CD8-positive, alpha-beta memory T cell (primary cell): ENCODE measurements around the gene VARS1. TPM values are rescaled to one million over a fixed set of nuclear protein-coding genes. Genes with fewer than 3 reads are reported as not detected.

Experiments used
- CTCF ChIA-PET: fragments of 350-600 bp; sonication (Branson Sonifier 250); formaldehyde crosslinking; loops from one replicate; lab custom pipeline; 2021; ENCODE audit warnings: antibody characterized with exemption; lab: Charles Lee
- POLR2A ChIA-PET: fragments of 350-600 bp; sonication (Branson Sonifier 250); formaldehyde crosslinking; loops from one replicate; lab custom pipeline; 2021; ENCODE audit warnings: antibody characterized with exemption; lab: Charles Lee
- DNase-seq, 5 donors: peaks; one replicate each; pipeline versions ENCODE4 v3.0.0 to v3.0.0-alpha.2; 2020 to 2022; ENCODE audit warnings: mixed read lengths in 1 of 5
- H3K27ac ChIP-seq: one replicate; pipeline ENCODE4 v1.7.0; 2013; ENCODE audit warnings: low read depth, mild to moderate bottlenecking, low read length, moderate library complexity
- H3K27me3 ChIP-seq: 2 replicates; pipeline ENCODE4 v1.7.0; 2013; ENCODE audit warnings: low read length, mild to moderate bottlenecking; ENCODE audit not compliant: insufficient read depth, poor library complexity, severe bottlenecking
- H3K36me3 ChIP-seq: 2 replicates; pipeline ENCODE4 v1.7.0; 2013; ENCODE audit warnings: mild to moderate bottlenecking, low read length, moderate library complexity; ENCODE audit not compliant: insufficient read depth
- H3K4me1 ChIP-seq: 2 replicates; pipeline ENCODE4 v1.7.0; 2013; ENCODE audit warnings: mild to moderate bottlenecking, low read length, moderate library complexity; ENCODE audit not compliant: insufficient read depth
- H3K4me3 ChIP-seq: 2 replicates; pipeline ENCODE4 v1.7.0; 2013; ENCODE audit warnings: mild to moderate bottlenecking, low read length
- H3K9me3 ChIP-seq: 2 replicates; pipeline ENCODE4 v1.7.0; 2013; ENCODE audit warnings: mild to moderate bottlenecking, low read length
- H3K27ac Mint-ChIP-seq, 8 donors: one replicate each; pipeline ENCODE4 v1.8.0; 2020 to 2021; ENCODE audit warnings: mixed read lengths in 8 of 8, mild to moderate bottlenecking in 6 of 8, inconsistent platforms in 3 of 8, moderate library complexity in 3 of 8
- H3K27me3 Mint-ChIP-seq, 2 donors: one replicate each; pipeline ENCODE4 v1.8.0; 2020 to 2021; ENCODE audit warnings: mixed read lengths in 2 of 2, mild to moderate bottlenecking in 1 of 2, moderate library complexity in 1 of 2
- H3K36me3 Mint-ChIP-seq, 3 donors: one replicate each; pipeline ENCODE4 v1.8.0; 2020 to 2021; ENCODE audit warnings: mixed read lengths in 3 of 3, inconsistent platforms in 1 of 3, mild to moderate bottlenecking in 1 of 3
- H3K4me1 Mint-ChIP-seq, 3 donors: one replicate each; pipeline ENCODE4 v1.8.0; 2020 to 2021; ENCODE audit warnings: mixed read lengths in 3 of 3, inconsistent platforms in 1 of 3, mild to moderate bottlenecking in 1 of 3
- H3K4me3 Mint-ChIP-seq, 7 donors: one replicate each; pipeline ENCODE4 v1.8.0; 2020 to 2021; ENCODE audit warnings: mixed read lengths in 7 of 7, mild to moderate bottlenecking in 6 of 7, moderate library complexity in 4 of 7, inconsistent platforms in 2 of 7
- H3K9me3 Mint-ChIP-seq, 5 donors: one replicate each; pipeline ENCODE4 v1.8.0; 2020 to 2022; ENCODE audit warnings: mixed read lengths in 5 of 5, mild to moderate bottlenecking in 3 of 5, moderate library complexity in 2 of 5, inconsistent platforms in 1 of 5
- polyA plus RNA-seq: library from polyadenylated mRNA; unstranded; fragments of 300-500 nt; fragmentation: Illumina TruSeq; gene quantifications from one replicate; pipeline ENCODE4 v1.2.3, GENCODE V29; 2021
- total RNA-seq, 2 experiments: library from RNA; stranded (reverse); gene quantifications; one replicate each; pipeline ENCODE4 v1.2.3, GENCODE V29; 2021

Gene VARS1
- total and polyA plus RNA-seq, 3 experiments from 2014 or later, result 47.5 to 180 (median 179) TPM

- ChIA-PET POLR2A (no interaction called here), CTCF (no interaction called here)
- H3K27ac ChIP-seq, result no peak within 1 kb of the TSS
- DNase-seq, result no peak
- H3K9me3 ChIP-seq, result no peaks in the 10 kb centered on the region
- no peaks in the 10 kb centered on the region for H3K9me3 Mint-ChIP-seq
- H3K4me3 Mint-ChIP-seq, result no peak within 1 kb of the TSS
- no peaks in the 10 kb centered on the region for H3K27me3 ChIP-seq
- peaks cover 6% of the 10 kb centered on the region for H3K36me3 ChIP-seq
- H3K27ac Mint-ChIP-seq, result peak within 1 kb of the TSS in 5 of 8 donors; percentile 24 to 70 (median 45)
- H3K4me3 ChIP-seq, result no peak within 1 kb of the TSS
- H3K36me3 Mint-ChIP-seq, result peaks cover 0 to 12% (median 8%) of the 10 kb centered on the region in 3 donors
- H3K27me3 Mint-ChIP-seq, result no peaks in the 10 kb centered on the region
- no peaks in the 10 kb centered on the region for H3K4me1 Mint-ChIP-seq
- no peaks in the 10 kb centered on the region for H3K4me1 ChIP-seq
These were observed 33.2 kb downstream of the VARS1 start, which contains the start of gene SAPCD1 for GRCh38 chr6:31762356-31762755. SAPCD1 (plus strand) TSS chr6:31762656; CDS start chr6:31763055, 399 bp downstream.

- H3K9me3 Mint-ChIP-seq, result no peaks in the 10 kb centered on the region
- no peaks in the 10 kb centered on the region for H3K4me1 ChIP-seq
- no peak overlapping the region for H3K4me3 Mint-ChIP-seq
These were observed 34.2 kb downstream of the VARS1 start for GRCh38 chr6:31761343-31761742.

GRCh38 chr6:31760790-31761189, 34.8 kb downstream of the VARS1 start:
- H3K9me3 ChIP-seq, result no peaks in the 10 kb centered on the region
- CTCF ChIA-PET, result interaction anchor here (1.5 kb wide), 1 partner anchor 9 kb away, joined by 5 read pairs; no protein-coding TSS in a partner anchor
- POLR2A ChIA-PET, result no interaction called here

More at GRCh38 chr6:31761343-31761742, 34.2 kb downstream of the VARS1 start:
- H3K9me3 ChIP-seq, result no peaks in the 10 kb centered on the region
- peaks cover 6% of the 10 kb centered on the region for H3K36me3 ChIP-seq
- DNase-seq, result no peak
- CTCF ChIA-PET, result interaction anchor here (0.6 to 1.5 kb wide), 2 partner anchors 8 to 27 kb away, joined by 3 to 5 read pairs; no protein-coding TSS in a partner anchor
- no peak overlapping the region for H3K4me3 ChIP-seq
- H3K27me3 ChIP-seq, result no peaks in the 10 kb centered on the region
- Mint-ChIP-seq H3K27ac (peak overlapping the region in 1 of 8 donors; percentile 23), H3K4me1 (no peaks in the 10 kb centered on the region), H3K27me3 (no peaks in the 10 kb centered on the region), H3K36me3 (peaks cover 0 to 12% (median 8%) of the 10 kb centered on the region in 3 donors)
- POLR2A ChIA-PET, result no interaction called here
- H3K27ac ChIP-seq, result no peak overlapping the region

DNA sequence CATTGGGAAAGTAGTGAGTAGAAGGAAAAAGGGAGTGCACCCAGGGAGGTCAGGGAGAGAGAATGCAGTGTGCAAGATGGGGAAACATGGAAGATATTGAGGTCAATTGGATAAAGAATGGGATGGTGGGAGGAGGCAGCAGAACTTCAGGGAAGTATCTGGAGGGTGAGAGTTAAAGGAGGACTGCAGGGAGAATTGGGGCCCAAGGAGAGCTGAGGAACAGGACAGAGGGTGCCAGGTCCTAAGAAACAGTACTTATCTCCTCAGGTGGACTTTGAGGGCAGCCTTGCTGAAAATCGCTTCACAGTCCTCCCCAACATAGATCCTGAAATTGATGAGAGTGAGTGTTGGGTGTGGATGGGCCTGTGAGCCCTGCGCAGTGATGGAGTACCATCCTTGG, 37.3 kb downstream of the VARS1 start:
- no peak overlapping the region for H3K4me3 ChIP-seq
- peaks cover 0 to 12% (median 6%) of the 10 kb centered on the region in 3 donors for H3K36me3 Mint-ChIP-seq
- ChIA-PET CTCF (no interaction called here), POLR2A (no interaction called here)
- H3K4me1 ChIP-seq, result no peaks in the 10 kb centered on the region
- H3K27me3 ChIP-seq, result no peaks in the 10 kb centered on the region
- H3K27ac ChIP-seq, result no peak overlapping the region
- H3K4me1 Mint-ChIP-seq, result no peaks in the 10 kb centered on the region
- H3K36me3 ChIP-seq, result peaks cover 6% of the 10 kb centered on the region
- no peak for DNase-seq
- no peaks in the 10 kb centered on the region for H3K9me3 ChIP-seq
- no peak overlapping the region for H3K4me3 Mint-ChIP-seq
- H3K27me3 Mint-ChIP-seq, result no peaks in the 10 kb centered on the region
- H3K9me3 Mint-ChIP-seq, result no peaks in the 10 kb centered on the region
- H3K27ac Mint-ChIP-seq, result peak overlapping the region in 1 of 8 donors; percentile 47

More at GRCh38 chr6:31760790-31761189, 34.8 kb downstream of the VARS1 start:
- Mint-ChIP-seq H3K9me3 (no peaks in the 10 kb centered on the region), H3K4me3 (no peak overlapping the region), H3K4me1 (no peaks in the 10 kb centered on the region), H3K27me3 (no peaks in the 10 kb centered on the region), H3K36me3 (peaks cover 0 to 12% (median 8%) of the 10 kb centered on the region in 3 donors), H3K27ac (no peak overlapping the region)
- H3K4me3 ChIP-seq, result no peak overlapping the region
- H3K27ac ChIP-seq, result no peak overlapping the region
- peaks cover 6% of the 10 kb centered on the region for H3K36me3 ChIP-seq
- H3K27me3 ChIP-seq, result no peaks in the 10 kb centered on the region
- no peaks in the 10 kb centered on the region for H3K4me1 ChIP-seq
- DNase-seq, result no peak

- Mint-ChIP-seq H3K27me3 (no peaks in the 10 kb centered on the region), H3K4me1 (no peaks in the 10 kb centered on the region), H3K4me3 (no peak overlapping the region), H3K9me3 (no peaks in the 10 kb centered on the region), H3K27ac (no peak overlapping the region), H3K36me3 (peaks cover 0 to 2% (median 0%) of the 10 kb centered on the region in 3 donors)
- Histone ChIP-seq H3K4me3 (no peak overlapping the region), H3K27me3 (no peaks in the 10 kb centered on the region), H3K36me3 (no peaks in the 10 kb centered on the region), H3K27ac (no peak overlapping the region), H3K4me1 (no peaks in the 10 kb centered on the region), H3K9me3 (no peaks in the 10 kb centered on the region)
- CTCF ChIA-PET, result no interaction called here
- POLR2A ChIA-PET, result interaction anchor here (0.6 kb wide), 1 partner anchor 15 kb away, joined by 4 read pairs; no protein-coding TSS in a partner anchor
- DNase-seq, result no peak
These were observed 42.7 kb downstream of the VARS1 start for GRCh38 chr6:31752739-31753319.

GRCh38 chr6:31750411-31751022, 45.0 kb downstream of the VARS1 start:
- Histone ChIP-seq H3K36me3 (no peaks in the 10 kb centered on the region), H3K4me3 (no peak overlapping the region), H3K9me3 (no peaks in the 10 kb centered on the region), H3K27me3 (no peaks in the 10 kb centered on the region), H3K4me1 (no peaks in the 10 kb centered on the region), H3K27ac (no peak overlapping the region)
- Mint-ChIP-seq H3K9me3 (no peaks in the 10 kb centered on the region), H3K4me1 (no peaks in the 10 kb centered on the region), H3K36me3 (peaks cover 0 to 4% (median under 1%) of the 10 kb centered on the region in 3 donors), H3K27me3 (peaks cover 0 to 1% of the 10 kb centered on the region in 2 donors), H3K4me3 (no peak overlapping the region), H3K27ac (peak overlapping the region in 1 of 8 donors; percentile 38)
- DNase-seq, result no peak
- ChIA-PET POLR2A (no interaction called here), CTCF (no interaction called here)

GRCh38 chr6:31749301-31750036, 46.1 kb downstream of the VARS1 start:
- POLR2A ChIA-PET, result no interaction called here
- no peaks in the 10 kb centered on the region for H3K27me3 ChIP-seq
- CTCF ChIA-PET, result no interaction called here
- no peak overlapping the region for H3K4me3 ChIP-seq
- peaks cover 0 to 5% (median 0%) of the 10 kb centered on the region in 3 donors for H3K4me1 Mint-ChIP-seq
- no peak overlapping the region for H3K4me3 Mint-ChIP-seq
- no peaks in the 10 kb centered on the region for H3K4me1 ChIP-seq
- peaks cover 0 to 1% of the 10 kb centered on the region in 2 donors for H3K27me3 Mint-ChIP-seq
- no peaks in the 10 kb centered on the region for H3K9me3 ChIP-seq
- no peak overlapping the region for H3K27ac ChIP-seq
- no peak overlapping the region for H3K27ac Mint-ChIP-seq
- no peaks in the 10 kb centered on the region for H3K36me3 ChIP-seq
- no peak for DNase-seq
- H3K36me3 Mint-ChIP-seq, result peaks cover 0 to 8% (median 2%) of the 10 kb centered on the region in 3 donors
- no peaks in the 10 kb centered on the region for H3K9me3 Mint-ChIP-seq
